Measurements from ENCODE around the gene SYNPR.

DNA sequence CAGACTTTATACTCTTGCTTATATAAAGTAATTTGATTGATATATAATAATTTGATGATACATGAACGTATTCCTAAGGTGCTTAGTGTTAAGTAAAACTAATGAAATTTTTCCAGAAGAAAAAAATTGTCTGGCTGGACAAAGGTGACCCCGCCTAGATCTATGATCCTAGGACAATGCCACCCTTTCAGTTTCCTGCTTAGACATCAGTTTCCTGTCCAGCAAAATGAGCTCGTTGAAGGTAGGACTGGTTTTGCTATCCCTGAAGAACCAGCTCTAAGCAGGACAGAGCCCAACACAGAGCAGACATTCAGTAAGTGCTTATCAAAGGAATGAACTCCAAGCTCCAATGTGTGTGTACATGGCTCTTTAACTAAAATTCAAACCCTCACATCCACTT, 293.6 kb downstream of the SYNPR start:
- TF ChIP-seq POLR2AphosphoS5 (IDR thresholded peaks at IDR 0.05; ENCODE audit: borderline replicate concordance, low read depth, low read length) (no peak), EZH2 (IDR thresholded peaks at IDR 0.05) (no peak), FOXP2 (optimal IDR thresholded peaks at IDR 0.05; ENCODE audit: control extremely low read depth, extremely low read length, insufficient read depth) (no peak)
